NCI-H82 treated with DMSO at 0.1 percent for 48 hours (cell line): ENCODE measurements around the gene COG5.
"Not testable (repeated sequence)": the region's sequence is repeated elsewhere in the genome, so short reads cannot be mapped to it uniquely, and the experiment has no call there.

ENCODE experiments used
- DNase-seq: peaks from one replicate; lab custom pipeline; 2025; ENCODE audit not compliant: unreplicated experiment; lab: John Stamatoyannopoulos, UW

Gene COG5

DNA sequence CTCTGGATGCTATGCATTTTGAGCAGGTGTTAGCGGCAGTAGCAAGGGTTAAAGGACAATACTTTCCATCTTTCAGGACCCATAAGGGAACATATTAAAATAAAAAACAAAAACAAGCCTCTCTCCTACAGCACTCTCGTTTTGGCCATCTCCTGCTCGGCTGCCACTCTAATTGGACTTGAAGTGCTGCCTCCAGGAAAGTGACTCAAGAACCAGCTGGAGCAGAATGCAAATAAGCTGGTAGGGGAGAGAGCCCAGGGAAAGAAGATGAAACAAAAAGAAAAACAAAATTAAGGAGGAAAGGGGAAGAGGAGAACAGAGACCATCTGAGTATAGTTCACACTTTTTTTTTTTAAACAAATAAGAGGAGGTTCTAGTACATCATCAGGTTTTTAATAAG lies 329.3 kb downstream of the COG5 start:
- DNase-seq, result no peak

DNA sequence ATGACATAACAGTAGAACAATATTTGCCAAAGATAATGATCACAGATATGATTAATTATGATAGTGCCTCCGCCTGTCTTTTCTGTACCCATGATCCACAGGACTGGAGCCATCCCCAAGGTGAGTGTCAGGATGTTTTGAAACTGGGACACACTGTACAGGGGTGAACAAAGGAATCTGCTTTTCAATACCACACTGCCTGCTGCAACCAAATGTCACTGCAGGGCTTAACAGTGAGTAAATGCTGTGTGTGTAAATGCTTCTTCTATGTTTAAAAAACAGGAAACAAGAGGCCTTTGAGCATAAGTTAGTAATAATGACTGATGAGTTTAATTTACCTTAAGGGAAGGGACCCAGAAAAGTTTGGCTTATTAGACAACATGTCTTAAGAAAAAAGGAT lies 329.7 kb downstream of the COG5 start:
- DNase-seq, result no peak

DNA sequence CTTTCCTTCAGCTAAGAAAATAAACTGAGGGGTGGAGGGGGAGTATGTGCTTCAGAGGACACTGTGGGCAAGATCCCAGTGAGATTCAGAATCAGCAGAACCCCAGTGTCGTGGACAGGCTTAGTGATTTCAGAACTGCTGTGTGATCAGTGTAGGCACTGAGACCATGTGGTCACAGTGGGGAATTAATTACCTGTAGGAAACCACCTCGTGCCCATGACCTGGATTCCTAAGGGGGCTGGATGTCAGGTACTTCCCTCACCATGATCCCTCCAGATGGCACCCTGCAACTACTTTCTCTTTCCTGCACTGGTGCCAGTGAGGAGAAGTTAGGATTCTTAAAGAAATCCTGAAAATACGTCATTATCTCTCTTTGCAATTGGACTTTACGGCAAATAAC lies 330.5 kb downstream of the COG5 start:
- no peak for DNase-seq

DNA sequence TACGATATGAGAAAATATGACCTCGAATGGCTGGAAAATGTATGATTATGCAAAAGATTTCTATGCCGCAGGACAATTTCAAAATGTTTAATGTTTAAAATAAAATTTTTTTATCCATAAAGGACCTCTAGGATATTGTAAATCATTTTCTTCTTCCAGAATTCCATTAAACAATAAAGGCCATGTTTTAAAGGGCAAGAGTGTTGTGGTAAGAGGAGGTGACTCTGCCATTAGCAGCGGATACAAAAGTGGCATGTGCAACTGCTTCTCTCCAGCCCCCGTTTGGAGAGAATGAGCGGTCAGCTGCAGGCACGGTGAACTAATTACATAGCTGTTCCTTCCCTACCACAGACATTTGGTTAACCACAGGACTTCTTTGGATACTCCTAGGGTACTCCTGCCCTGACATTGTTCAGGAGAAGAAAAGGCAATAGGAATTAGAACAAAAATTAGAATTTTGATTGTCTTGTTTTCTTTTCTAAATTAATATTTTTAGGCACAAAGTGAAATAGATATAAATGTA lies 331.1 kb downstream of the COG5 start:
- DNase-seq, result no peak

DNA sequence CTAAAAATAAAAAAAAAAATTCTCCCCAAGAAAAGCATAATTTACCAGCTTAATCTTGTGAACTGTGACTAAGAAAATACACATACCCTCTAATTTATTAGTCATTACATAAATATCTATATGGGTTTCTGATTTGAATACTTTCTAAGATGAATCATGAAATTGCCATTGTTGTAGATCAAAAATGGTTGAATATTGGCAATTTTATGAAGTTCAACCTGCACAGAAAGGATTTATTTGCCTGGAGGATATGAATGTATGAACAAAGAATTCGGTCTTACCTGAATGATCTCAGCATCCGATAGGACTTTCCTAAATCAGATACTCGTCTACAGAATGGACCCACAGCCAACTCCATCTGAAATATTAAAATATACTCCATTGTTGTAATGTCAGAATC lies 333.4 kb downstream of the COG5 start:
- no peak for DNase-seq

DNA sequence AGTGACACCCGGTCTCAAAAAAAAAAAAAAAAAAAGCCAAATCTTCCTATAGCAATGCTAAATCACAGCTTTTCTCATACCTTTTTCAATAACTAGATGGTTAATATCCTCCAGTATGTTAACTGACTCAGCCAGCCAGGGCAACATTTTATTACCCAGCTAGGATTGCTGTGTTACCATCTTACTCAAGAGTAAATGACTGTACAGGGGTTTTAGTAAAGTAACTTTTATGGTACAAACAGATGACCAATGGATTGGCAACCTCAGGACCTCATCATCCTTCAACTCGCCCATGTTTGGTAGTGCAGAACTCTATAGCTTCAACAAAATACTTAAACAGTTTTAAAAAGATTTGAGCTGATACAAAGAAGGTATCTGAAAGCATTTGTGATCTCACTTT lies 335.4 kb downstream of the COG5 start:
- DNase-seq, result no peak

DNA sequence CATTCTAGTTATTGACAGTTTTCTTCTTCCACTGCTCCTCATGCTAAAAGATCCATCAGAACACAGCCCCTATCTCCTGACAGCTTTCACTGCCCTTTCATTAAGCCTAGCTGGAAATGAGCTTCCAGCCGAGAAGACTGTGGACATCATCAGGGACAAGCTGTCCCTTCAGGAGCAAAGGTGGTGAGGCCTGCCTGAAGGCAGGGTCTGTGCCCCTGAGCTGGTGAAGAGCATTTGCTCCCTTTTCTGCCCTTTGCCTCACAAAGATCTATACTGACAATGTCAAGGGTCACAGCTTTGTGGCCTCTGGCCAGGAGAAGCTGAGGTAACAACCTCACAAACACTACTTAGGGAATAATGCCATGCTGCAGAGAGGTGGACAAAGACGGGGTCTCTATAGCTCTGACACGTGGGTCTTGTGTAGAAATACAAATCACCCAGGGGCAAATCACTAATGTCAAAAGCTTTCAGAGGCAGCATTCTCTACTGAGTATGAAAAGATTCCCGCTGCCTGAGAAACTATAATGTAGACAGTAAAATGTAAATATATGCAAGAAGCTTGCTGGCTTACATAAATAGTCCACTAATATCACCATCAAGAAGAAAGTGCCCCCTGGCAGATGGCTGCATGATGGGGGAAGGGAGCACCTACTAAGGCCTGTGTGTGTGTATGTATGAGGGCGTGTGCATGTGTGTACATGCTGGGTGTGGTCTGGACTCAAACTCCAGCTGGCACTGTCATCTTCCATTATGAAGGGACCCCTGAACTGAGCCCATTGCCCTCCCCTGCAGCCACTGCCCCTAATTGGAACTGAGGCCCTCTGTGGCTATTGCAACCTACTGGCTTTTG lies 339.1 kb downstream of the COG5 start:
- no peak for DNase-seq

DNA sequence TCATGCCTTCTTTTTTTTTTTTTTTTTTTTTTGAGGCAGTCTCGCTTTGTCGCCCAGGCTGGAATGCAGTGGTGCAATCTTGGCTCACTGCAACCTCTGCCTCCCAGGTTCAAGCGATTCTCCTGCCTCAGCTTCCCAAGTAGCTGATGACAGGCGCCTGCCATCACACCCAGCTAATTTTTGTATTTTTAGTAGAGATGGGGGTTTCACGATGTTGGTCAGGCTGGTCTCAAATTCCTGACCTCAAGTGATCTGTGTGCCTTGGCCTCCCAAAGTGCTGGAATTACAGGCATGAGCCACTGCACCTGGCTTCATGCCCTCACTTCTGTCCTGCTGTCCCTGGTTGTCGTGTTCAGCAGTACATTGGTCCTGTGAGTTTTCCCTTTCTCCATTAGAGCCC lies 342.9 kb downstream of the COG5 start:
- not testable (repeated sequence) for DNase-seq

DNA sequence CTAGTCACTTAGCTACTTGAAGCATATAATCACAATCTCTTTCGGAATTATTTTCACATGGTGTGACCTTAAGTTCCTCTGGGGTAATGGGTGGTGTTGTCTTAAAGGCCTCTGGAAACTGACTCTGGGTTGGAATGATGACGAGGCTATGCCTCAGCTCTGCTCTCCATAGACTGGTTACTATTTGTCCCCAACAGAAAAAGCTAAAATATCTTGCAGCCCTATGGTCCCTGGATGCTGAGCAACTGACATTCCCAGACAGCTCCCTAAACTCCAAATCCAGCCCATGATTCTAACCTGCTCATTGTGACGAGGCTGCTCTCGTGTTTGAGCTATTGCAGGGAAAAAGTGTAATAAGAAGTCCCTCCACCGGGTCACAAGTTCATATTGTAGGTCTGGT lies 343.4 kb downstream of the COG5 start:
- DNase-seq, result no peak

DNA sequence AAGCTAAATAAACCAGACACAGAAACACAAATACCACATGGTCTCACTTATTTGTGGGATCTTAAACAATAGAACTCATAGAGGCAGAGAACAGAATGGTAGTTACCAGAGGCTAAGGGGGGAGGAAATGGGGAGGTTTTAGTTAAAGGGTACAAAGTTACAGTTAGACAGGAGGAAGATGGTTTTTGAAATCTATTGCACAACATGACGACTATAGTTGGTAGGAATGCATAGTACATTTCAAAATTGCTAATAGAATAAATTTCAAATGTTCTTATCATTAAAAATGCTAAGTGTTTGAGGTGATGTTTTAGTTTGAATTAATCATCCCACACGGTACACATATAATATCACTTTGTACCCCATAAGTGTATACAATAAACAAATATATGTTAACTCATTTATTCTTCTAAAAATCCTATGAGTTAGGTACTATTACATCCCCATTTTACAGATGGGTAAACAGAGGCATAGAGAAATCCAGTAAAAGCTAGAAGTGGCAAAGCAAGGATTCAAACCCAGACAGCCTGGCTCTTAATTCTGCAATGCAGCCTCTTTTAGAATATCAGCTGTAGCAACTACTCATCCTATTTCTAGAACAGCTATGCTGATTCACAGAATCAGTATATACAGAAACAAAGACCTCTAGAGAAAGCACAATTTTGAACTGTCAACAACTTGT lies 344.0 kb downstream of the COG5 start:
- DNase-seq, result no peak

DNA sequence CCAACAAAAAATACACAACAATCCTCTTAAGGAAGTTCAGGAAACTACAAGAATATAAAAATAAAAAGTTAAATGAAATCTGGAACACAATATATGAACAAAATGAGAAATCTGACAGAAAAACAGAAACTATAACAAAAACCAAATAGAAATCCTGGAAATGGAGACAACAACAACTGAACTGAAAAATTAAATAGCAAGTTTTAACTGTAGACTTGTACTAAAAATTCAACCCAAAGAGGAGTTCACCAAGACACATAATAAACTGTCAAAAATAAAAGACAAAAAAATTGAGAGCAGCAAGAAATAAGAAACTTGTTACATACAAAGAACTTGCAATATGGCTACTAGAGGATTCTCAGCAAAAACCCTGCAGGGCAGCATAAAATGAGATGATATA lies 349.8 kb downstream of the COG5 start:
- no peak for DNase-seq

DNA sequence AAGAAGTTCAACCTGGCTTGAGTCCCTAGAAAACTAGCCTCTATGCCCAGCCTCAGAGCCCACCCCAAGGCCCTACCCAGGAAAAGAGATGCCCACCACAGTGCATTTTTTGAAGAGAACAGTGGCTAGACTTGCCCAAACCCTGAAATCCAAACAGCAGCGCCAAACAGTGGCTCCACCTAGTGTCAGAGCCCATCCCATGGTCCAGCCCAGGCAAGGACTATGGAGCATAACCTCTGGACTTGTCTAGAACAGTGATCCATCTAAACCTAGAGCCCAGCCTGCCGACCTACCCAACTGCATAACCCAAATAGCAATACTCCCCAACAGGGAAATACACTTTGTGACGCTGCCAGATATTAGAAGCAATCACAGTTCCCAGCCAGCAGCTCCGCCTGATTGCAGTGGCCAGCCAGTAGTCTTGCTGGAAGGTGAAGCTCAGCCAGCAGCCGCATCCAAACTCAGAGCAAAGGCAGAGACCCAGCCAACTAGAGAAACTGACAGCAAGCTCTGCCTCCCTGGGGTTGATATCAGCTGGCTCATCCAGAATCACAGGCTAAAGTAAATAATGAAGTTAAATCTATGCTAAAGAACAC lies 350.4 kb downstream of the COG5 start:
- no peak for DNase-seq

DNA sequence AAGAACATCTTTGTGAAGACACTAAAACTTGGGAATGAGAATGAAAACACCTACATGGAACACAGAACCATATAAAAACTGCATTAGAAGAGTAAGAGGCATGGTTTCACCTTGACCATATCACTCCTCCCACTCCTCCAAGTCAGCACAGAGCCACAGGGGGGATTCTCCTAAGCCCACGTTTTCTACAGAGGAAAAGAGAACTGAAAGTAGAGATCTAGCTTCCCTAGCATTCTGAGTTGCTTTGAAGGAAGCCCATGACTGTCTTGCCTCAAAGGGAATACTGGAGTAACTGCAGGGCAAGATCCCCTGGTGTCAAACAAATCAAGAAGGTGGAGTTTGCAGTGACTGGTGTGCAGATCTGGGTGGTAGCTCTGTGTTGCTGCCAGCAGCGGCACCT lies 351.0 kb downstream of the COG5 start:
- DNase-seq, result no peak

DNA sequence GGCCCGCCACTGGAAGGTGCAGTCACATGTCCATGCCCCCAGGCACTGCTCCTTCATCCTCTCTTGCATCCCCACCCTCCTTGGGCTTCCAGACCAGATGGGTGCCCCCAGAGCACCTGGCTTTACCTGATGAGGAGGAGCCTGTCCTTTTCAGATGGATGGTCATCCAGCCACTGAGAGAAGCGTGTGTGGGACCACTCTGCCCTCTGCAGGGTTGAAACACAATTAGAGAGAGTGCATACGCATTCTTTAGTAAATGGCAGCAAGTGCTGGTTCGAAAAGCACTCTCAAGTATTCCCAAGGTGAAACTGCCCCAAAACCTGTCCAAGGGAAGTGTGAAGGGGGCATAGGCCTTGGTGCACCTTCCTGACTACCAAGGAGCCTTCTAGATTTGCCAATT lies 353.3 kb downstream of the COG5 start:
- no peak for DNase-seq

DNA sequence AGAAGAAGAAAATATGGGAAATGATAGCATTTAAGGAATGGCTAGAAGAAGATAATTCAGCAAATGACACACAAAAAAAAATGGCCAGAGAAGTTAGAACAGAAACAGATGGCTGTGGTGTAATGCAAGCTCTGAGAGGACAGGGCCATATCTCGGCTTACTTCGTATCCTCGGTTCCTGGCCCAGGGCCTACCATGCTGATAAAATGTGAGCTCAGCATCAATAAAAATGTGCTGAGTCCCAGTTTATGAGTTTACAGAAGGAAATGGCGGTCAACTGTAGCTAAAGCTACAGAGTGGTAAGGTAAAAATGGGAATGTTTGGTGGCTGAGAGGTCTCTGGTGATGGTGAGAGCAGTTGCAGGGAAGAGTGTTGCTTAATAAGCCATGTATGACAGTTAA lies 354.2 kb downstream of the COG5 start:
- no peak for DNase-seq

DNA sequence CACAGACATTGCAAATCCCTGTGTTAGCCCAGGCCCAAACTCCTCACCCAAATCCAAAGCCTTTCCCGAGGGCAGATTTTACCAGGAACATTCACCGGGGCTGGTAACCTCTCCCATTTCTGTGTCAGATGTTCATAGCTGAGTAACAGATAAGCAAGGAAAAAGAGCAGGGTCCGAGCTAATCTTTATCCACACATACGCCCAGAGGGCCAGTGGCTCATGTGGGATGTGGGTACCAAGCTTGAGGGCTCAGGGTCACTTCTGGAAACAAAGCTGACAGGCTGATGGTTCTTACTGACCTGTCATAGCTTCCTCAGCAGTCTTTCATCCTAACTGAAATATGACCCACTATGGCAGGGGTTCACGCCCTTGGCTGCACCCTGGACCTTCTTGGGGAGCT lies 355.2 kb downstream of the COG5 start:
- no peak for DNase-seq

DNA sequence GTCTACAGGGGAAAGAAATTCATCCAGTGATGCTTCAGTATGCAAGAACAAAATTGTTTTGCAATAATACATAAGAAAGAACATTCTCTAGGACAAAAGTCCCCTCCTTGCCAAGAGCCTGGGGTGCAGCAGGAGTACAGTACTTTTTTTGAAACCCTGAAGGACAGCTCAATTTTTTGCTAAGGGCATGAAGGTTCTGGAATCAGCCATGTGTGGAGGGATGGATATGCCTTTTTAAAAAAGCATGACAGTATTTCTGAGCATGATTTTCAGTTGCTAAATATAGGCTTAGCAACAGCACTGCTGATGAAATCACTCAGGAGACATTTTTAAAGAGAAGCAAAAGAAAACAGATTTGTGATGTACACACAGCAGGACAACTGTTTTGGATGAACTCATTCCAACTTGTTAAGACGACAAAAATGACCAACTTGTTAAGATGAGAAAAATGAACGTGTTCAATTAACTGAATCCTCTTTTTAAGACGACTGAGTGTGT lies 355.6 kb downstream of the COG5 start:
- no peak for DNase-seq

DNA sequence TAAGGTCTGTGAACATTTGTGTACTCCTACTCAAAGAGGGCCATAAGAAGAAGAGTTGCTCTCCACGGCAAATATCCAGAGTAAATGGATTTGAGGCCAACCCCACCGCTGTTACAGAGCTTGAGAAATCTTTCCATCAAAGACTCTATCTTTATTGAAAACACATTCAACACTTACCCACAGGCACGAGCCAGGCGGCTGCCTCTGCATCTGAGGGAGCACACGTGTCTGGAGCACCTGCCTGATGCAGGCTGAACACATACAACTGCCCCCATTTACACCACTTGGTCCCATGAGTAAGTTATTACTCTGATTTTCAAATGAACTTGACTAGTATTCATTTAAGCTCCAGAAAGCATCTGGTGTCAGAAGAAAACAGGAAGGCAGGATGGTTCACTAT lies 356.3 kb downstream of the COG5 start:
- DNase-seq, result no peak

DNA sequence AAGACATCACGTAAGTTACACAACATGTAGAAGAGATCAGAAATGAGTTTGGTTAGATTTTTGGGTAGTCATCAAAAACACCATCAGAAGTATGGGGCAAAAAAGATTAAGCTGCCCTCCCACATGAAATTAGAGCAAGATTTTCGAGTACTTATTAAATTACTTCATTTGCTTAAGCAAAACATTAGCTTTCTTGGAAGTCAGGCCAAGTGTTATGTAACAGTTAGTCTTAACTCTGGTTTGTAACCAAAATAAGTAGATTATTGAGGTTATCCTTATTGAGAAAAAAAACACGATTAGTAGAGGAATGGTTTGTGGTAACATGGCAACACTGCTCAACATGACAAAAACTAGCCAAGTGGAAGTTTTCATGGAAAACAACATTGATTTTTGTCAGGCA lies 357.0 kb downstream of the COG5 start:
- DNase-seq, result no peak

DNA sequence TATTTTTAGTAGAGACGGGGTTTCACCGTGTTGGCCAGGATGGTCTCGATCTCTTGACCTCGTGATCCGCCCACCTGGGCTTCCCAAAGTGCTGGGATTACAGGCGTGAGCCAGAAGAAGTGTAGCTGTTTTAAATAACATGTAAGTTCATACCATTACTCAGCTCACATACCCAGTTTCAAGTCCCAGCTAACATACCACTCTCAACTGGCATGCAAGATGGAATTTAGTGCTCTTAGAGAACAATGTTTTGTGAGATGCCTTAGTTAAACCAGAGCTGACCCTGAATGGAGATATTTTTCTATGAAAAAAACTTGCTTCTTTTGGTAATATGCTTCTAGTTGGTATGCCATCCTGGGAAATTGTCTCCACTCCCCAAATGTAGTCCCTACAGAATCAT lies 357.6 kb downstream of the COG5 start:
- DNase-seq, result no peak

DNA sequence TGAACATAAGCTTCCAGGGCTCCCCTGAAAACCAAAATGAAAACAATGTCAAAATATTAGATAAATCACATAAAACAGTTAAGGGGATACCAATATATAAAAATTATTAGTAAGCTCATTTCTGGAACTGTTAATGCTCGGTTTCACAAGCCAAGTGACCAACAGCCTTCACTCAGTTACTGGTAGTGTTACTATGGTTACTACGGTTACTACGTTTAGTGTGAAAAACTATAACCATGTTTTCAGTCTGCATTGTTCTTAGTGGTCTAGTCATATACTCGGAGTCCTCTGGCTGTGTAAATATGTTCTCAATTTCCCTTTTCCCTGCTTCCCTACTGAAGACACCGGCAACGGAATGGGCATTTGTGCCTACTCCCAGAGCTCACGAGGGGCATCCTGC lies 360.1 kb downstream of the COG5 start:
- DNase-seq, result no peak
